GM18511 (cell line): ENCODE measurements around the gene CPVL.

Experiments
- ATAC-seq: cut with Tn5 transposase; IDR thresholded peaks from one replicate; pipeline ENCODE4 v1.9.1; 2021; ENCODE audit warnings: mild to moderate bottlenecking, moderate library complexity; ENCODE audit not compliant: unreplicated experiment

Gene CPVL

DNA sequence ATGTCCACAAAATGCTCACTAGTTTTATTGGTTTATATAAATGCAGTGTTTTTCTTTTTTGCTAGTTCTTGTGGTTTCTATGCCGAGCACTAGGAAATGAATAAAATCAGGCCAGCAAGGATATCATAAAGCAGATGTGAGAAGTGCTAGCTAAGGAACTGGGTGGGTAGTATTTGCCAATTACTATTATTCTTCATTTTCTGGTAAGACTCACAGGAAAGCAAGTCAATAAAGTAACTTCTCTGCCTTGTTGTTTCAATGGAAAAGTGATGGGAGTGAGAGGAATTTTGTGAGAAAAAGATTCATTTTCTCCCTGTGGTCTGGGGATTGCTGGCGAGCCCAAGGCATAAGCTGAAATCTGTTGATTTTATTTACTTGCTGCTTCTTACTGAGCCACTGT, 137.7 kb downstream of the CPVL start:
- ATAC-seq: no peak

DNA sequence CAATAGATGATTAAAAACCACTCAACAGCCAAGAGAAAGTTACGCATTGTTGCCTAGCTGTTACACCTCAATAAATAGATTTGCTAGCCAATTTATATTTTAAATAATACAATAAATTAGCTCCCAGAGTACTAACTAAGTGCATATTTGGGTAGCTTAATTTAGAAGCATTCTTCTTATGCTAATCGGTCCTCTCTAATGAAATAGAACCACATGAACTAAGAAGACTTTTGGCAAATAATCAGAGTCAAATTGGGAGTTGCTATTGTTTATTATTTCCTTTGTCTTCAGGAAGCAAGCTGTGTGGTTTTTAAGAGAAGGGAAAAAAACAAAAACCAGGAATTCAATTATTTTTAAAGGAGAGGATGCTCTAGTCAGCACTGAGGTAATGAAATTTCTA, 139.2 kb downstream of the CPVL start:
- ATAC-seq: no peak

DNA sequence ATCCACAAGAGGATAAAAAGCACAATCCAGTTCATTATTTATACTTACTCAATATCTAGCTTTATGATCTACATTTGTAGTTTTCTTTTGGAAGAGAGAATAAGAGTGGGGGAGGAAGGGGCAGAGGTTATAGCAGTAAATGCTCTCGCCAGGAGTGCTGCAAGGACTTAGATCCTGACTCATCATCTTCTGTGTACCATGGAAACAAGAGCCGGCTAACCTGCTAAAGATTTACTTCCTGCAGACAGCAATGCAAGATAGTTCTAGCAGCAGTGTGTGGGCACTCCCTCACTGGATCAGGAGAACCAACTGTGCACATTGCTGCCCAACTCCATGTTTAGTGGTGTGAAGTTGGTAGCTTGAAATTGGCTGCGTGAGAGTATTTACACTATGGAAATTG, 140.5 kb downstream of the CPVL start:
- ATAC-seq: no peak

DNA sequence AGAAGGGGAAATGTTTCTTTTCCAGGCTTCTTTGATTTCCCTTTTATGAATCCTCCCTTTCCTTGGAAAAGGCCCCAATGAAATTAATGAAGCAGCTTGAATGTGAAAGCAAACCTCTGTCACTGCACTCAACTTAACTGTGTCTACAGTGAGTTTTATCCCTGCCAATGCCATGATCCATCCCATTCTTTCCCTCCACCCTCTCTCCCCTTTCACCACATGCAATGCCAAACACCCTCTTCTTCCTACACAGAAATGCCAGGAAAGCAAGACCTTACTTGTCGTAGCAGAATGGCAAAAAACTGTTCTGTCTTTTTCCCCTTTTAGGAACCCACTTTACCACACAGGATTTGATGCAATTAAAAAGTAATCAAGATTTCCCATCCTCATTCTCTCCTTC, 140.9 kb downstream of the CPVL start:
- no peak for ATAC-seq

DNA sequence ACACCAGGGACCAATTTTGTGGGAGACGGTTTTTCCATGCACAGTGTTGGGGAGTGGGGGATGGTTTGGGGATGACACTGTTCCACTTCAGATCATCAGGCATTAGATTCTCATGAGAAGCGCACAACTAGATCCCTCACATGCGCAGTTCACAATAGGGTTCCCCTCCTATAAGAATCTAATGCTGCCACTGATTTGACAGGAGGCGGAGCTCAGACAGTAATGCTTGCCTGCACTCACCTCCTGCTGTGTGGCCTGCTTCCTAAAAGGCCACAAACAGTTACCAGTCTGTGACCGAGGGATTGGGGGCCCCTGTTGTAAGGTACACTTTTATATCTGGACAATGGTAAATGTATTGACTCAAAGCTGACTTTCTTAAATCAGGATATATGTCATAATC, 142.6 kb downstream of the CPVL start:
- ATAC-seq: no peak

DNA sequence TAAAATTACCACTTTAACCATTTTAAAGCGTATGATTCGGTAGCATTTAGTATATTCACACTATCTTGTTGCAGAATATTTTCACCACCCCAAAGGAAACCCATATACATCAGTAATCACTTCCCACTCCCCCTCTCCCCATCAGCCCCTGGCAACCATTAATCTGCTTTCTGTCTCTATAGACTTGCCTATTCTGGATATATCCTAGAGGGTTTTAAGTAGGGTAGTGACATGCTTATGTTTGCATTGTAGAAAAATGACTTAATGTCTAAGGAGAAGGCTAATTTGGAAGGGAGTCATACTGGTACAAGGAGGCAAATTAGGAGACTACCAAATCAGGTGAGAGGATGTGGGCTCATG, 145.6 kb downstream of the CPVL start:
- no peak for ATAC-seq

DNA sequence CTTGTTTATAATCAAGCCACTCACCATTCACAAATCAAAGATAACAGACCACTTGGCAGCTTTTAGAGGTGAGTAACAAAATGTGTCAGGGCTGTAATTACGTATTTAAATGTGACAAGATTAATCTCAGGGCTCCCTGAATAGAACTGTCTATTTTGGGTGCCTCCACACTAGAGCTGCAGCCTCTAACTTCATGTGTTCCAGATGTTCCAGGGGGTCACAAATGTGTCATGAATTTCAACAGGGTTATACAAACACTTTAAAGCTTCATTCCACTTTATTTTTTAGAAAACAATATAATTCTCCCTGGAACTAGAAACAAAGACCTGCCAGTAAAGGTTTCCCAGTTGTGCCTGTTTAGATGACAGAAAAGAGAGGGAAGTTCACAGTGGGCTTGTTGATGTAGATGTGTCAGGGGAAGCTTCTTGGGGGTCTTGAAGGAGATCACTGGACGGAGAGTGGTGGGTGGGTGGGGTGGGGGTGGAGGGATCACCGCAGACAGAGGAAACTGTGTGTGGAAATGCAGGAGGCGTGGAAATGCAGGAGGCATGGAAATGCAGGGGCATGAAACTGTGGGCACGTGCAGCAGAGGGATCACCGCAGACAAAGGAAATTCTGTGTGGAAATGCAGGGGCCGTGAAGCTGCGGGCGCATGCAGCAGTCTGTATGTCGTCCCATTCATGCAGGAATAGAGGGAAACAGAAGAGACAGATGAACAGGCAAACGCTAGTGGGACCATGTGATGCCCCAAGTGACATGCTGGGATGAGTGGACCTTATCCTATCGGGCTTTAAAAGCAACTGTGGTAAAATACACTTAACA, 146.2 kb downstream of the CPVL start:
- no peak for ATAC-seq

DNA sequence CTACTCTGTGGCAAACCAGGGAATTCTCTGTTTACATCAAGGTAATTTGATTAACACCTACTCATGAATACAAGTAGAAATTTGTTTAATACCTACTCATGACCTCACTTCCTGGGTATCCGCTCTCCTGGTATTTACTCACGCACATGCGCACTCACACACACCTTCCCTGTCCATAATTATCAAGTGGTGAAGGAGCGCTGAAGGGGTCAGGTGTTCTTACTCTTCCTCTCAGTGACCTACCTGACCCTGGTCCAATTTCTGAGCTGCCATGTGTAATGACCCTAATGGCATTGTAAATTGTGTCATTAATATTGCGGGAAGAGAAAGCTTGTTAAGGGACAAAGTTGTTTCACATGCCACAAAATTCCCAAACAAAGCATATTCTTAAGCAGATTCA, 146.9 kb downstream of the CPVL start:
- ATAC-seq: no peak

DNA sequence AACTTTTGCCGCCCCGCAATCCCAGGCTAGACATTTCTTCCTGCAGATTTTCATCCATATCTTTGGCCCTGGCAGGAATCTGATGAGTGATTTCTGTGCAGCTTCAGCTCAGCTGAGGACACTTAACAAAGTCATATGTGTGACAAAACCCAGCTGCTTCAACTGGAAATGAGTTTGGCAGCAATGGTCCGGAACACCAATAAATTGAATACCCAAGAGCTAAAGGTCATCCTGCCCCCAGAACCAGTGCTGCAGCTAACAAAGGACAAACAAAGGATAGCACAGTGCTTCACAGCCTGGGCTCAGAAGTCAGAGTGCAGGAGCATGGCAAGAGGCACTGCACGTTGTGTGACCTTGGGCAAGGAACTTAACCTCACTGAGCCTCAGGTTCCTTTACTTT, 148.2 kb downstream of the CPVL start:
- no peak for ATAC-seq

DNA sequence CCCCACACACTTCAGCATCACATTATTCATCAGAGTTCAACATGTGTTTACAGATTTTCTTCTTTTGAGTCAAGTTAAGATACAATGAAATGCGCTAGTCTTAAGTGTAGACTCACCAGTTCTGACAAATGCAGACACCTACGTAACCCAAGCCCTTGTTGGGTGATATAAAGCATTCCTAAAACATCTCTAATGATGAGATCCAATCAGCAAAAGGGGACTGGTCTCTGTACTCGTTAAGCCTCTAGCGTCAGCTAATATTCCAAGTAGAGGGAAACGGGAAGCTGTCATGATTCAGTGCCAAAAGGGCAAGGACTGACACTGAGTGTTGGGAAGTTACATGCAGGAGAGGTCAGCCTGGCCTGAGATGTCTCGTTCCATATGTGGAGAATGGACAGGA, 149.5 kb downstream of the CPVL start:
- no peak for ATAC-seq

DNA sequence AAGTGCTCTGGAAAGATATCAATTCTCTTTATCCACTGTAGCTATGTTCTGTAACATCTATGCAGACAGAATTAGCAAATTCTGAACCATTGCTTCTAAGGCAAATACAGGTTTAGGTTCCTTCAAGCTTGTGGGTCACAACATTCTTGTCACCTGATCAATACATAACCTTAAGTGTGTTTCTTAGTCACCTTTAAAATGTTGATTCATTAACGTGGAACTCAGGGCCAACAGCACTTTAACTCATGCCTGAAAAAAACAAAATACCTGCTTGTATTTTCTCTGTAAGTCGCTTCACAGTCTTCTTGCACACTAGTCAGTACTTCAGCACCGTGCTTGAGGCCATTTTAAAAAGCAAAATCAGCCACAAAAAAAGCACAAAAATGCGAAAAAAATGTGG, 153.0 kb downstream of the CPVL start:
- no peak for ATAC-seq

DNA sequence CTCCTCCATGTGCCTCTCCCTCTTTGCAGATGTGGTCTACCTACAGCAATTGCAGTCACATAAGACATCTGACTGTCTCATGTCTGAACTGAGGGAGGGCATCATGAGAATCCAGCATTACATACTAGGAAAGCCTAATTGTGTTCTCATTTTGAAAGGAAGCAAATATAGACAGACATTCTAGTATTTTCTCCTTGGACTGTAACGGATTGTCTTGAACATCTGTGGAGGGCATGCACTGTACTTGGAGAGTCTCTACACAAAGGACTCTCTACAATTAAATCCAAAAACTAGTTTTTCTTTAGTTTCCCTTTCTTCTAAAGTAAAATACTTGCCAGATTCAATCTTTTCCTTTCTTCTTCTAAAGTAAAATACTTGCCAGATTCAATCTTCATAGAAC, 153.5 kb downstream of the CPVL start:
- no peak for ATAC-seq

DNA sequence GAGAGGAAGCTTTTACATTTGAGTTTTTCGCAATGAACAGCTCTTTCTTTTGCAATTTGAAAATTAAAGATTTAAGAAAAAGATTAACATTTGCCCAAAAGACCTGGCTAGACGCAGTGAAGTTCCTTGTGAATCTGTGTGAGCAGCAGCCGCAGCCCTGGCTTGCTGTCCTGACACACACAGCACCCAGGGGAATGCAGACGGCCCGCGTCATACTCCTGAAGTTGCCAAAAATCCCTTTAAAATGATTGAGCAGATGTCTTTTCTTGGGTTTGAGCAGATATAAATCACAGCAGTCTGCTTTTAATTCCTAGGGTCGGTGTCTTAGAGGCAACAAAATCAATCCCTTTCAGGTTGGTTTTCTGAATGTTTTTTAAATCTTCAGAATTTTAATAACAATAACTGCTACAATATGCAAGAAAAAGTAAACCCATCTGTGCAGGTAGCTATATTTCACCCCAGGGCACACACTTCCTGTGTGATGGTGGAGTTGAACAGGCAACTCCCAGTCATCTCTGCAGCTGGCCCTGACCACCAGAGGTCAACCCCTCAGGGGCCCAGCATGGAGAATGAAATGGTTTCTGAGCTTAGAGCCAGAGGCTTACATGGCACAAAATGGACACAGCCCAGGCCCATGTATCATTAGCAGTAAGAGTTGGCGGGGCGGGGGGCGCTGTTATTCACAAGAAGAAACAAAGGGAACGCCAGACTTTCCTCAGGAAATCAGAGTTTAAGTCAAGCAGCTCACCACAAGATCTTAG, 156.0 kb downstream of the CPVL start:
- ATAC-seq: no peak

DNA sequence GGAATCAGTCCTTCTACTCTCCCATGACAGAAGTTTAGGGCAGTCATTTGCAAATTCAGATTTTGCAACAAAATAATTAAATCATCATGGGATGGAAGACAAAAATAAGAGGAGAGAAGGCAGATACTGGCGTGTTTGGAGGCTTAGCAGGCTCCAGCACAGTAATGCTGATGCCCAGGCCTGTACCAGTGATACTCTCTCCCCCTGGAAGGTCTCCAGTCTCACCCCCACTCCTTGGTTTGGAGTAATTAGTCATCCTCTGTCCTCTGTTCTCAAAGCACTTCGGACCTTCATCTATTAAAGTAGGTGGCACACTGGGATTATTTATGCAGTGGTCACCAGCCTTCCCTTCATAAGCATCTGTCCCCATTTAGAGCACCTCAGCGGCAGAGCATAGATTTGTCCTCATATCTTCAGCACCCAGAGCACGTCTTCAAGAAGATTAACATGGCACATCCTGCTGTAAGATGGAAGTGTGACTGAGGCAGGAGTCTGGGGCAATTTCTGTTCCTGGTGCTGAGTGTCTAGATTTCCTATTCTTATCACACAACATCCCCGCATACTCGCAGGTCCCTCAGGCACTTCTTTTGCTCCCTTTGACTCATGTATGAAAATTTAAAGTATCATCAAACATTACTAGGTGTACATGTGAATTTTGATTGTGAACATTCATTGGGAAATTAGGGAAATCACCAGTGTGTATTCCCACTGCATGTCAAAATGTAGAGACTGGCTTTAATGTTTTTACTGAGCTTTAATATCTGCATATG, 156.9 kb downstream of the CPVL start:
- no peak for ATAC-seq

DNA sequence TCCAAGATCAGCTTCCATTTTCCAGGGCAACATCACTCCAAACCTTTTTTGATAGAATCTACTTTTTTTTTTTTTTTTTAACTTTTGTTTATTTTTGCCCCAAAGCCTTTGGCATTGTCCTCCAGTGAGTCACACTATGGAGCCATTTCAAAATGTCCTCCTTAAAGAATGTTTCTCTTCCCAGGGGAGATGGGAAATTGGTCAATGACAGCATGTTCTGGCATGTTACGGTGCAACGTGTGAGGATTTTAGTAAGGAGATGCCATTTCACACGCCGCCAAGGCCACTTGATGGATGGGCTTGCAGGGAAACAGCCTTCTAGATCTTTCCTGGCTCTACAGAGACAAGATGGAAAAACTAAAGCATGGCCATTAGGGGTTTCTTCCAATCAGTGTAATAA, 157.5 kb downstream of the CPVL start:
- ATAC-seq: no peak

DNA sequence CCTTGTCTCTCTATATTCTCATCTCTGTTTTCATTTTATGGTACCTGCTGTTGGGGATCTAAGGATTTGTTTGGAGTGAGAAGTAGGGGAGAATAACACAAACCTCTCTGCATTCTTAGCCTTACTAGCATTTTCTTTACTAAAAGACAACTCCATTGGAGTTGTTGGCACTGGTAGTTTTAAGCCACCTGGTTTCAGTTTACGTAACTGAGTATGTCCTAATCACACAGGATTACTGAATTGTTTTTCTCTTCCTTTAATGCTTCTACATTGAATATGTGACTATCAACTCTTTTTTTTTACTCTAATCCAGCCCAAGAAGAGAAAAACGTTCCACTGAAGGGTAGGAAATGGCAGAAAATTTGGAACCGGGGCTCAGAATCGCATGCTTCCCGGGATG, 158.2 kb downstream of the CPVL start:
- no peak for ATAC-seq

DNA sequence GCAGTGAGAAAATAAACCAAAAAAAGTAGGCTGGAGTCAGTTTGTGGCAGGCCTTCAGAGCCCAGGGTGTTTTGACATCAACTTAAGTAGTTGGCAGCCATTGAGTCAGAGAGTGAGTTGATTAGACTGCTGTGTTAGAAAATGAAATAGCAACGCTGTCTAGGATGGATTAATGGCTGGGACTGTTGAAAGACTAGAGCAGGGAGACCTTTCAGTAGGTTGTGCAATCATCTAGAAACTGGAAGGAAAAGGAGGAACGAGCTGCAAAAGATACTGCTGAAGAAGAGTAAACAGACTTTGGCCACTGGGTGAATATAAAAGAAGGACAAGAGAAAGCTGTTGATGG, 159.6 kb downstream of the CPVL start:
- ATAC-seq: no peak

DNA sequence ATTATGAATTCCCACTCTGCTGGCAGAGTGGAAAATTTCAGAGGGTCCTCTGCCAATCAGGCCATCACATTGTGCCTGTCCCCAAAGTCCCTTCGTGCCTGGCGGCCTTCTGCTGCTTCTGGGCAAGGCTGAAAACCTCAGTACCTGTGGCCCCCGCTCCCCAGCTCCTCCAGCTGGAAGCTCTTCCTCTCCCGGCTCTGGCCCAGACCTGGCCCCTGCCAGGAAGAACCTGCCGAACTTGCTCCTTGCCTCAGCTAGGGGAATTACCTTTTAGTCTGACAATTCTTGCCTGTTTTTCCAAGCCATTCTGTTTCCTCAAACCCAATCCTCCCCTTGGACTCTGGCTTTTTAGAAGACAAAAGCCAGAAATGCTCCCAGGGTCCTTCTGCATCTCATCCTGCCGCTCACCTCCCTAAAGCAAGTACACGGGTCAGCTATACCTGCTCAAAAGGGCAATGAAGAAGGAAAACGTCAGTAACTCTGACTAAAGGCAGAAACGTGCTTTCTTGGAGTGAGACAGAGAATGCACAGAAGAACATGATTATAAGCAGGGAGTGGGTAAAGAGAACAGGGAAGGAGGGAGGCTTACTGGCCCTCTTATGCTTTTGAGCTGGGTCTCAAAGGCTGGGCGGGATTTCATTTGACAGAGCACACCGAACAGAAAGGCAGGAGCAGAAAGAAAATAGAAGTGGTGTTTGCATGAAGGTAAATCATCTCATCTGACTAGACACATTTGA, 160.1 kb downstream of the CPVL start:
- ATAC-seq: no peak

DNA sequence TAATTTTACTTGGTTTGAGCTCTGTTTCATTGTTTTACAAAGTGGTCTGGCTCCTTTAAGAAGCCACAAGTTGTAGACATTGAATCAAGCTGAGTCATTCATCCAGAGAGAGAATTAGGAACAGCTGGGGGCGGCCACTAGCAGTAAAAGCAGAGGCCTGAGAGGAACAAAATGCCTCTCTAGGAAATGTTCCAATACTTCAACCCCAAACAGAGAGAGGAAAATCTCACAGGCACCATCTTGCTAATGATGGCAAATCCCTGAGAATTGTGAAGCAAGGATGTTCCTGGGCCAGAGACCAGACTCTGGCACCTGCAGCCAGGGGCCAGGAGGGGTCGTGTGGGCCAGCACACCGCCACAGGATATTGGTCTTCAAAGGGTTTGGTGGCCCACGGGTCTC, 161.7 kb downstream of the CPVL start:
- no peak for ATAC-seq

DNA sequence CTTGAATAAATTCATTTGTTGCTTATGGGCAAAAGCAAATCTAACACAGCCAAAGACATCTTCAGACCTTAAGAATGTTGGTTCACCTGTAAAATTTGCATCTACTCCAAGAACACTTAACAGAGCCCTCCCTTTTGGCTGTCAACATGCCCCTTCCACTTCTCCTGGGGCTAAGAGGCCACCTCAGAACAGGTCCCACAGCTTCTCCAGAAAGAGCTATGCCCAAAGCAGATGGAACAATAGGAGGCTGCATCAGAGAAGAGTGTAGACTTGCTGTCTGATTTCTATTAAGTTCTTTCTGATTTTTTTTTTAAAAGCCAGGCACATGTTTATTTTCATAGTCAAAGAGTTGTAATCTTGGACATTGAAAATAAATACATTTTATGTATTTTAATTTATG, 162.1 kb downstream of the CPVL start:
- no peak for ATAC-seq
